AG04450 (cell line): ENCODE results near the gene ASB6. TPM values are rescaled to one million over a fixed set of nuclear protein-coding genes. Genes with fewer than 3 reads are reported as not detected.

ENCODE experiments used
- CTCF ChIA-PET: fragments of 300-600, 350-600 bp; formaldehyde crosslinking; extraction: SDS; loops from one replicate; lab custom pipeline; 2022; ENCODE audit warnings: antibody characterized with exemption, inconsistent platforms; lab: Charles Lee
- POLR2A ChIA-PET: fragments of 350-600 bp; formaldehyde crosslinking; extraction: SDS; loops from one replicate; lab custom pipeline; 2021; ENCODE audit warnings: antibody characterized with exemption, inconsistent platforms; lab: Yijun Ruan, JAX
- DNase-seq: peaks from one replicate; pipeline ENCODE4 v3.0.0-alpha.2; 2011; ENCODE audit warnings: low read depth, low spot score
- H3K27ac ChIP-seq: one replicate; pipeline ENCODE4 v1.5.1; 2012; ENCODE audit warnings: low read depth, low read length, control low read depth
- H3K27me3 ChIP-seq: one replicate; pipeline ENCODE4 v1.6.0; 2012; ENCODE audit warnings: low read length; ENCODE audit not compliant: control insufficient read depth, insufficient read depth
- H3K4me3 ChIP-seq: 2 replicates; pipeline ENCODE4 v1.5.1; 2011; ENCODE audit warnings: mild to moderate bottlenecking, low read depth, low read length, control low read depth
- H3K9me3 ChIP-seq: 2 replicates; pipeline ENCODE4 v1.5.1; 2012; ENCODE audit warnings: low read length; ENCODE audit not compliant: control insufficient read depth, insufficient read depth
- polyA plus RNA-seq: library from polyadenylated mRNA; depleted of rRNA; stranded (reverse); fragments of >200 nt; gene quantifications from 2 replicates; pipeline ENCODE4 v1.2.3, GENCODE V29; 2011
- TF ChIP-seq, protein P1 (sequence below): IDR thresholded peaks from 2 replicates; pipeline ENCODE4 v1.5.1; 2011; ENCODE audit warnings: low read depth, low read length, control low read depth, inconsistent platforms

ASB6 gene
- polyA plus RNA-seq, 1 experiment, result 11.6 TPM

DNA sequence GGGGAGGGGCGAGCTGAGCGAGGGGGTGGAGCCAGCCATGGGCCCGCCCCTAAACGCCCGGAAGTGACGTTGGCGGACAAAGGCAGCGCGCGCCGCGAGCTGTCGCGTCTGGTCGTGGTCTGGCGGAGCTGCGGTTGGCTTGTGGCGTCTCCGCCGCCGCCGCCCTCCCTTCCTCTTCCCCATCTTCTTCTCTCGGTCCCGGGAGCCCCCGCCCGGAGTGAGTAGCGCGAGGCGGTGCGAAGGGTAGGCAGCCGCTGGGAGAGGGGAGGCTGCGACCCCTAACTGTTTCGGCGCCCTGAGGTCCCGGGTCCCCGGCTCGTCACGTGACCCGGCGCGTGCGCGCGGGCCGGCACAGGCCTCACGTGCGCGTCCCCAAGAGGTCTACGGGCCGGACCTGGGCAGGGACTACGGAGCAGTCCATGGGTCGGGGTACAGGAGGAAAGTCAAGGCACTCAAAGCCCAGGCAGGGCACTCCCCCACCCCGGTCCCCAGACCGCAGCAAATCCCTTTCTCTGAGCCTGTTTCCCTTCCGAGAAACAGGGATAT lies 15.8 kb downstream of the ASB6 start, which contains the start of gene NTMT1:
Gene NTMT1, plus strand, starts transcription at position 85 of the 546 bp plus-strand sequence. CDS start 6,541 bp downstream, outside the sequence.
- peak within 1 kb of the TSS; percentile 94 for H3K27ac ChIP-seq
- H3K27me3 ChIP-seq, result no peaks in the 10 kb centered on the region
- no peaks in the 10 kb centered on the region for H3K9me3 ChIP-seq
- no peak for DNase-seq
- TF ChIP-seq, protein P1, sequence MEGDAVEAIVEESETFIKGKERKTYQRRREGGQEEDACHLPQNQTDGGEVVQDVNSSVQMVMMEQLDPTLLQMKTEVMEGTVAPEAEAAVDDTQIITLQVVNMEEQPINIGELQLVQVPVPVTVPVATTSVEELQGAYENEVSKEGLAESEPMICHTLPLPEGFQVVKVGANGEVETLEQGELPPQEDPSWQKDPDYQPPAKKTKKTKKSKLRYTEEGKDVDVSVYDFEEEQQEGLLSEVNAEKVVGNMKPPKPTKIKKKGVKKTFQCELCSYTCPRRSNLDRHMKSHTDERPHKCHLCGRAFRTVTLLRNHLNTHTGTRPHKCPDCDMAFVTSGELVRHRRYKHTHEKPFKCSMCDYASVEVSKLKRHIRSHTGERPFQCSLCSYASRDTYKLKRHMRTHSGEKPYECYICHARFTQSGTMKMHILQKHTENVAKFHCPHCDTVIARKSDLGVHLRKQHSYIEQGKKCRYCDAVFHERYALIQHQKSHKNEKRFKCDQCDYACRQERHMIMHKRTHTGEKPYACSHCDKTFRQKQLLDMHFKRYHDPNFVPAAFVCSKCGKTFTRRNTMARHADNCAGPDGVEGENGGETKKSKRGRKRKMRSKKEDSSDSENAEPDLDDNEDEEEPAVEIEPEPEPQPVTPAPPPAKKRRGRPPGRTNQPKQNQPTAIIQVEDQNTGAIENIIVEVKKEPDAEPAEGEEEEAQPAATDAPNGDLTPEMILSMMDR, result no peak
- peak within 1 kb of the TSS; percentile 92 for H3K4me3 ChIP-seq
- ChIA-PET CTCF (interaction anchor here (0.6 to 7.1 kb wide), 3 partner anchors 9 to 489 kb away, joined by 4 to 302 read pairs (median 5); no protein-coding TSS in a partner anchor), POLR2A (interaction anchor here (0.6 to 1.2 kb wide), 6 partner anchors 9 to 497 kb away, joined by 3 to 7 read pairs (median 4); partner anchors contain the start of gene IER5L)

DNA sequence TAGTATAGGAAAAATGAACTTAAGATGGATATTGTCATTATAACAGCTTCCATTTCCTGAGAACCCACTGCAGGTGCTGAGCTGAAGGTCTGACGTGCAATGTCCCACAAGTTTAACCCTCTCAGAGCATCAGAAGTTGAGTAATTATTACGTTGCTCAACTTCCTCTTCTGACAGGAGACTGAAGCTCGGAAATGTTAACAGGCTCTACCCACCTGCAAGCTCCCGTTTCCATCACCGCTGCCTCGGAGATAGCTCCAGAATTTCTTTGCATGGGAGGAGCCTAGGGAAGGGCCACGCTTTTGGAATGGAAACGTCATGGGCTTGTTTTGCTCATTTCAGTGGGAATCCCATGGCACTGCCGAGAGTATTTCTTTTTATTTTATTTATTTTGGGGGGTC lies 17.0 kb downstream of the ASB6 start:
- no peaks in the 10 kb centered on the region for H3K9me3 ChIP-seq
- DNase-seq, result no peak
- H3K27ac ChIP-seq, result no peak overlapping the region
- TF ChIP-seq, protein P1, result no peak
- no peak overlapping the region for H3K4me3 ChIP-seq
- ChIA-PET POLR2A (no interaction called here), CTCF (interaction anchor here (0.6 to 7.1 kb wide), 13 partner anchors 8 to 499 kb away, joined by 3 to 302 read pairs (median 5); no protein-coding TSS in a partner anchor)
- no peaks in the 10 kb centered on the region for H3K27me3 ChIP-seq

DNA sequence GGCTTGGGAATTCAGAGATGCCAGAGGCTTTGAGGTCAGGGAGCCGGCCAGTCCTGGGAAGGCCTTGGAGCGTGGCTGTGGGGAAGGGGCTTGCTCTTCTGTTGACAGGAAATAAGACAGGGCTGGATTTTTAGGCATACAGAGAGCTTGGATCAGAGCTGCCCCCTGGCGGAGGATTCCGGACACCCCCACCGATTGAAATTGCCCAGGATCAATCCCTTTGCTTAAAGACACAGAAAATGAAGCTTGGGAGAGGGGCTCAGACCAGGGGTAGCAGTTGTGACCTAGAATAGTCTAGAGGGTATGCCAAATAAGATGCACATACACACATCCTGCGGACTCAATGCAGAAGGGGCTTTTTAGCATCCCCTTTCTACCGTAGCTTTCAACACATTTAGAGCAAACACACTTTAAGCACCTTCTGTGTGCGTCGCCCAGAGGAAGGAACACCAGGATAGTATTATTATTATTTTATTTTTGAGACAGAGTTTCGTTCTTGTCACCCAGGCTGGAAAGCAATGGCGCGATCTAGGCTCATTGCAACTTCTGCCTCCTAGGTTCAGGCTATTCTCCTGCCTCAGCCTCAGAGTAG lies 17.7 kb downstream of the ASB6 start:
- Histone ChIP-seq H3K4me3 (no peak overlapping the region), H3K9me3 (no peaks in the 10 kb centered on the region), H3K27me3 (no peaks in the 10 kb centered on the region), H3K27ac (no peak overlapping the region)
- ChIA-PET CTCF (interaction anchor here (0.6 to 7.1 kb wide), 26 partner anchors 9 to 499 kb away, joined by 3 to 302 read pairs (median 5); no protein-coding TSS in a partner anchor), POLR2A (interaction anchor here (1.0 to 1.1 kb wide), 2 partner anchors 446 to 484 kb away, joined by 3 to 4 read pairs; partner anchors contain the start of gene IER5L)
- TF ChIP-seq, protein P1, result peak; percentile 87
- DNase-seq, result no peak

DNA sequence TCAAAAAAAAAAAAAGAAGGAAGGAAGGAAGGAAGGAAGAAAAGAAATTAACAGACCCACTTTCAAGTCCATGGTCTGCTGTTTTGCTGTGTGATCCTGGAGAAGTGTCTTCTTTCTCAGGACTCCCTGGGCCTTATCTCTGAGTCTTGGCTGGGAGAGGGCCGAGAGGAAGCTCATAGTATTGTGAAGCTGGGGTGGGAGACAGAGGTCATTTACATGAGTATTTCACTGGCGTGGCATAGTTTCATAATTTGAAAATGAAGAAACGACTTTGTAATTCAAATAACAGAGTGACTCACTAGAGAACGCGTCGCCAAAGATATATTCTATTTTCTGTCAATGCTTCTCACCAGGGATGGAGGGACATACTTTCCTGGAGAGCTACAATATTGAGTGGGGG lies 18.6 kb downstream of the ASB6 start:
- ChIA-PET POLR2A (interaction anchor here (0.6 to 1.2 kb wide), 3 partner anchors 275 to 543 kb away, joined by 3 read pairs; partner anchors contain the start of gene IER5L), CTCF (interaction anchor here (0.6 to 7.1 kb wide), 17 partner anchors 10 to 498 kb away, joined by 3 to 302 read pairs (median 6); no protein-coding TSS in a partner anchor)
- no peak for DNase-seq
- TF ChIP-seq, protein P1, result no peak
- Histone ChIP-seq H3K27ac (peak overlapping the region; percentile 21), H3K4me3 (no peak overlapping the region), H3K9me3 (no peaks in the 10 kb centered on the region), H3K27me3 (no peaks in the 10 kb centered on the region)
